HG03280 (cell line): ENCODE measurements around the gene MEGF10.

Source experiments
- ATAC-seq: cut with Tn5 transposase; IDR thresholded peaks from one replicate; pipeline ENCODE4 v1.9.1; 2021; ENCODE audit warnings: mild to moderate bottlenecking, moderate library complexity; ENCODE audit not compliant: unreplicated experiment

MEGF10 gene

GRCh38 chr5:127367029-127367428, 76.4 kb downstream of the MEGF10 start:
- no peak for ATAC-seq

GRCh38 chr5:127367946-127368465, 77.4 kb downstream of the MEGF10 start:
- no peak for ATAC-seq

- no peak for ATAC-seq
These were observed 79.2 kb downstream of the MEGF10 start for GRCh38 chr5:127369796-127370195.

- no peak for ATAC-seq
These were observed 80.0 kb downstream of the MEGF10 start for GRCh38 chr5:127370631-127371030.

GRCh38 chr5:127373858-127374491, 83.4 kb downstream of the MEGF10 start:
- ATAC-seq, result no peak

- ATAC-seq, result no peak
These were observed 84.5 kb downstream of the MEGF10 start for GRCh38 chr5:127375124-127375523.

- ATAC-seq, result no peak
These were observed 85.0 kb downstream of the MEGF10 start for GRCh38 chr5:127375544-127376091.

- ATAC-seq, result no peak
These were observed 87.1 kb downstream of the MEGF10 start for GRCh38 chr5:127377651-127378050.

GRCh38 chr5:127385936-127386335, 95.3 kb downstream of the MEGF10 start:
- ATAC-seq, result no peak

GRCh38 chr5:127386557-127386956, 96.0 kb downstream of the MEGF10 start:
- ATAC-seq, result no peak

GRCh38 chr5:127389601-127390000, 99.0 kb downstream of the MEGF10 start:
- no peak for ATAC-seq

- ATAC-seq, result no peak
These were observed 102.2 kb downstream of the MEGF10 start for GRCh38 chr5:127392762-127393161.

- ATAC-seq, result no peak
These were observed 106.0 kb downstream of the MEGF10 start for GRCh38 chr5:127396490-127397155.

- no peak for ATAC-seq
These were observed 107.9 kb downstream of the MEGF10 start for GRCh38 chr5:127398508-127398907.

GRCh38 chr5:127399068-127399467, 108.5 kb downstream of the MEGF10 start:
- ATAC-seq, result no peak

- no peak for ATAC-seq
These were observed 109.9 kb downstream of the MEGF10 start for GRCh38 chr5:127400539-127400938.

- no peak for ATAC-seq
These were observed 110.5 kb downstream of the MEGF10 start for GRCh38 chr5:127400946-127401670.

GRCh38 chr5:127402361-127402760, 111.8 kb downstream of the MEGF10 start:
- no peak for ATAC-seq

GRCh38 chr5:127404190-127404589, 113.6 kb downstream of the MEGF10 start:
- no peak for ATAC-seq

- ATAC-seq, result no peak
These were observed 115.9 kb downstream of the MEGF10 start for GRCh38 chr5:127406326-127407121.
